Measurements from ENCODE around the gene SMYD3.

GRCh38 chr1:246187834-246188372, 319.2 kb downstream of the SMYD3 start:
- TF ChIP-seq POLR2A (IDR thresholded peaks at IDR 0.05; ENCODE audit: low read depth) (no peak), POLR2AphosphoS5 (IDR thresholded peaks at IDR 0.05) (no peak), EP300 (IDR thresholded peaks at IDR 0.05) (no peak), CTCF (IDR thresholded peaks at IDR 0.05) (no peak)
